Epithelial cell of umbilical artery (primary cell): ENCODE data around the gene CCL16. TPM values are rescaled to one million over a fixed set of nuclear protein-coding genes. Genes with fewer than 3 reads are reported as not detected.

Source experiments
- total RNA-seq: library from RNA; depleted of rRNA; stranded (reverse); fragments of >200 nt; gene quantifications from 2 replicates; pipeline ENCODE4 v1.2.3, GENCODE V29; 2014

Gene CCL16, protein sequence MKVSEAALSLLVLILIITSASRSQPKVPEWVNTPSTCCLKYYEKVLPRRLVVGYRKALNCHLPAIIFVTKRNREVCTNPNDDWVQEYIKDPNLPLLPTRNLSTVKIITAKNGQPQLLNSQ
- 0.32 TPM in 1 of 2 replicates, not detected in the other for total RNA-seq

GRCh38 chr17:35981246-35981645 is at the start of gene CCL16:
Gene CCL16 (minus strand): TSS chr17:35981497. CDS start chr17:35981420, 77 bp downstream.

DNA sequence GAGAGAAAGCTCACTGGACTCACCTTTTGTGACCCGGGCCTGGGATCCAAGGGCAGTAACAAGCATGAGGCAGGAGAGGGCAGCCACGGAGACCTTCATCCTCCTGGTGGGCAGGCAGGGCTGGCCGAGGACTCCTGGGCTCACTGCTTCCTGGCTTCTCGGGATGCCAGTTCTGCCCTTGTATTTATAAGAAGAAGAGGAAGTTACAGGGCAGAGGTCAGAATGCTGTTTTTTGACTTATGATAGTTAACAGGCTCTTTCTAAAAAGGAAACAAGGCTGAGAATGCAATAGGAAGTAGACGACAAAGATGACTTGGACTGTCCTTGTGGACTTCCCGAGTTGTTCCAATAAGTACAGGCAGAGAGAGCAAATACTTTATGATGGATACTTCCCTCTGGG is 36.5 kb upstream of the CCL16 start, which contains the start of gene CCL23:
Gene CCL23, minus strand, starts transcription at position 174 of the 400 bp plus-strand sequence. Its CDS starts 75 bp downstream, at position 99.

DNA sequence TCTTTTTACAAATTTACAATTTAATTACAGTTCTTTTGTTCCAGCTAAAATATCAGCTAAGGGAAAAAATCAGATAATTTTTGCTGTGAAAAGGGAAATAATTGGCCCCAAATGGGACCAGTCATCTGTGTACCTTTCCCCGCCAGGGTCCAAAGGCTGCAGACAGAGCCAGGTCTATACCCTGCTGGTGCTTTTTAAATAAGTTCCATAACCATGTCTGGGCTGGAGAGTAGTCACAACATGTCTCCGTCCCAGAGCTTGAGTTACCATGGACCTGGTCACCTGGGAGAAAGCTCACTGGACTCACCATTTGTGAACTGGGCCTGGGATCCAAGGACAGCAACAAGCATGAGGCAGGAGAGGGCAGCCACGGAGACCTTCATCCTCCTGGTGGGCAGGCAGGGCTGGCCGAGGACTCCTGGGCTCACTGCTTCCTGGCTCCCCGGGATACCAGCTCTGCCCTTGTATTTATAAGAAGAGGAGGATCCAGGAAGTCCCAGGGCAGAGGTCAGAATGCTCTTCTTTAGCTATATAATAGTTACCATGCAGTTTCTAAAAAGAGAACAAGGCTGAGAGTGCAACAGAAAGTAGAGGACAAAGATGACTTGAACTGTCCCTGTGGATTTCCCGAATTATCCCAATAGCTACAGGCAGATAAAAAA is 19.9 kb upstream of the CCL16 start, which contains the start of gene CCL15:
Gene CCL15, minus strand, starts transcription at position 444 of the 662 bp plus-strand sequence. Its CDS starts 61 bp downstream, at position 383.

DNA sequence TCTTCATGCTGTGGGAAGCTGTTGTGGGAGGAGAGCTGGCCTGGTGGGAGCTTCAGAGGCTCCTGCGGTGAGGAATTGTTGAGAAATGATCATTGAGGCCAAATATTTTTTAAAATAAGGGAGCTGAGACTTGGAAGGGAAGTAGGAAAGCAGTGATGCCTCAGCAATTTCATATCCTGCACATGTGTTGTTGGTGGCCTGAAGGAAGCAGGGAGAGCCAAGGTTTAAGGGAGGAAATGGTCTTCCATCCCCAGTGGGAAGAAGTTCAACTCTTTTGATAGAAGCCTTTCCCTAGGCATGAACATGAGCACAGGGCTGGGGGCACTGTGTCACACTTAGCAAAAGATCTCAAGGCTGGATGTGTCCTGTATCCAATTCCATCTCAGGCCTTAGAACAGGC is 5.3 kb upstream of the CCL16 start, which contains the start of gene CCL14:
Gene CCL14, minus strand, starts transcription at position 87 of the 400 bp plus-strand sequence. Its CDS starts 80 bp downstream, at position 7.

DNA sequence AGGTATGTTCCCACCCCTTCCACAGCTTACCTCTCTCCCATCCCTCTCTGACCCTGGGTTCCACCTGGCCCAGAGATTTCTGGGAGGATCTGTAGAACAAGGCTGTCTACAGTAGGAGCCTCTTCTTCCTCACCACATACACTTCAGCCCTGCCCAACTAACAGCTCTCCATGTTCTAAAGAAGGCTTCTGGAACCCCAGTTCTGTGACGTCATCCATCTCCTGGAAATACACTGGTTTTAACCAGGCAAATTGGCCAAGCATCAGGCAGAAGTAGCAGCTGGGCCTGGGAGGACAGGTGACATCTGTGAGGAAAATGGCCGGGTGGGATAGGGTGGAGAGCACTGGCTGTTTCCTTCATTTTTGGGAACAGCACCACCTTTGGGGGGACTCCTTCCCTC is 37.8 kb downstream of the CCL16 start, which contains the start of gene LYZL6:
Gene LYZL6, minus strand, starts transcription at position 177 of the 400 bp plus-strand sequence. CDS start 4,357 bp downstream, outside the sequence.

GRCh38 chr17:35930211-35931065 is 50.9 kb downstream of the CCL16 start, which contains the start of gene RDM1:
Gene RDM1 (minus strand): TSS chr17:35930773. CDS start chr17:35930727, 46 bp downstream.

Other genes with a start within 250 kb of the CCL16 start
- 0.15 and 0.32 TPM in 2 replicates for gene RASL10B, start 249.9 kb downstream of the CCL16 start, total RNA-seq
- not detected in 2 replicates for gene GAS2L2, start 228.3 kb downstream of the CCL16 start, total RNA-seq
- not detected in 2 replicates for gene C17orf50, start 220.6 kb downstream of the CCL16 start, total RNA-seq
- 4.6 and 10.4 TPM in 2 replicates for gene MMP28, start 185.9 kb downstream of the CCL16 start, total RNA-seq
- gene TAF15, start 172.0 kb downstream of the CCL16 start, total RNA-seq, result 52.9 and 64.1 TPM in 2 replicates
- gene HEATR9, start 112.6 kb downstream of the CCL16 start, total RNA-seq, result not detected in 2 replicates
- 0.15 TPM in 1 of 2 replicates, not detected in the other for gene CCL5, start 101.1 kb downstream of the CCL16 start, total RNA-seq
- gene RDM1, start 50.7 kb downstream of the CCL16 start, total RNA-seq, result 0.46 TPM in 1 of 2 replicates, not detected in the other
- not detected in 2 replicates for gene LYZL6, start 37.8 kb downstream of the CCL16 start, total RNA-seq
- 0.91 and 2.3 TPM in 2 replicates for gene CCL14, start 5.2 kb upstream of the CCL16 start, total RNA-seq
- gene CCL15, start 20.1 kb upstream of the CCL16 start, total RNA-seq, result not detected in 2 replicates
- gene CCL23, start 36.5 kb upstream of the CCL16 start, total RNA-seq, result not detected in 2 replicates
- not detected in 2 replicates for gene CCL18, start 82.8 kb upstream of the CCL16 start, total RNA-seq
- not detected in 2 replicates for gene CCL3, start 108.6 kb upstream of the CCL16 start, total RNA-seq
- gene CCL4, start 122.3 kb upstream of the CCL16 start, total RNA-seq, result not detected in 2 replicates
- gene TBC1D3B, start 195.1 kb upstream of the CCL16 start, total RNA-seq, result 0.97 and 1.4 TPM in 2 replicates
- gene CCL3L1, start 215.3 kb upstream of the CCL16 start, total RNA-seq, result not detected in 2 replicates
- not detected in 2 replicates for gene CCL4L2, start 229.6 kb upstream of the CCL16 start, total RNA-seq